Nasal cavity respiratory epithelium epithelial cell of viscerocranial mucosa (primary cell): Measurements from ENCODE around the gene MLNR. TPM values are rescaled to one million over a fixed set of nuclear protein-coding genes. Genes with fewer than 3 reads are reported as not detected.

Source experiments
- total RNA-seq: library from RNA; depleted of rRNA; stranded (reverse); fragments of >200 nt; gene quantifications from 2 replicates; pipeline ENCODE4 v1.2.3, GENCODE V29; 2014

The MLNR gene
- not detected in 2 replicates for total RNA-seq

GRCh38 chr13:49220036-49220855 lies at the start of gene MLNR:
Gene MLNR, plus strand, starts transcription at chr13:49220338. Its CDS starts 0 bp downstream, at chr13:49220338.

GRCh38 chr13:49247643-49248621 lies 27.8 kb downstream of the MLNR start, which contains the start of gene CDADC1:
Gene CDADC1, plus strand, starts transcription at chr13:49247925. Its CDS starts 113 bp downstream, at chr13:49248038.

Other genes with a start within 250 kb of the MLNR start
- 49.0 and 50.6 TPM in 2 replicates for gene FNDC3A, start 244.4 kb upstream of the MLNR start, total RNA-seq
- 5.5 and 8.2 TPM in 2 replicates for gene CDADC1, start 27.6 kb downstream of the MLNR start, total RNA-seq
- 8.2 and 11.3 TPM in 2 replicates for gene CAB39L, start 223.7 kb downstream of the MLNR start, total RNA-seq
- 7.9 and 13.0 TPM in 2 replicates for gene SETDB2, start 223.9 kb downstream of the MLNR start, total RNA-seq